GM19025 (cell line): Measurements from ENCODE around the gene SLC45A2.
A peak's percentile ranks its signal among the peaks of the same experiment; 100 is the strongest.
"Not testable (repeated sequence)": the region's sequence is repeated elsewhere in the genome, so short reads cannot be mapped to it uniquely, and the experiment has no call there.

Experiments used
- ATAC-seq: cut with Tn5 transposase; IDR thresholded peaks from one replicate; pipeline ENCODE4 v1.9.1; 2021; ENCODE audit warnings: mild to moderate bottlenecking, low read depth, moderate library complexity; ENCODE audit not compliant: unreplicated experiment

Gene SLC45A2

GRCh38 chr5:33969572-33970452 is 14.7 kb downstream of the SLC45A2 start:
- ATAC-seq, result peak; percentile 65

DNA sequence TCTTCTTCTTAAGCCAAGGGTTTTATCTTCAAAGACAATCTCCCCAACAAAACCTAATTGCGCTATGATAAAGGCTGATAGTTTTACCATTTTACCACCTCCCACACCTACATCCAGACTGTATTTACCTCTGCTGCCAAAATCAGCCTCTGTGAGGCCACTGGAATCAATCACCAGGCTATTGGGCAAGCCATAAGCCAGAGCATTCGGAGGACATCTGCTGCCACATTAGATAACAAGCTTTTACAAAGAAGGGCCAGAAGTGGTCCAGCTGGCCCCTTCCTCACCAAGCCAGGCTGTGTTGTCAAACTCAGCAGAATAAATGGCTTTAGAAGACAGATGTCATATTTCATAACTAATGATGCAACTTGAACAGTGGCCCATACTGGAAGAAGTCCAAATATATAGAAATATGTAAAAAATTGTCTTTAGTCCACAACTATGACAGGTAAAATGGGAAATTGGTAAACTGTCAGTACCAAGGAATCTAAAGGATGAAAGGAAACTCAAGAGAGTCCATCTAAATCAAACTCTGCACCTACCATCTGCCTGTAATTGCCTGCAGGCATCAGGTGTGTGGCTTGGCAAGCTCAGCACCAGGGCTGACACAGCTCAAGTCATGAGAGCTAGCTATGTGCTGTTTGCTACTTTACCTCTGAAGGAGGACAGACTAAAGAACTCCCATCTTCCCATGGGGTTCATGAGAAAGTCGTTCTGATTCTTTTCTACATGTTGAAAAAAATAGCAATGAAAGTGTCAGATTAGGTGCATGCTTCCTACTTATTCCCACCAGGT is 16.1 kb downstream of the SLC45A2 start:
- ATAC-seq, result no peak

GRCh38 chr5:33966805-33967204 is 17.7 kb downstream of the SLC45A2 start:
- no peak for ATAC-seq

- no peak for ATAC-seq
These were observed 20.3 kb downstream of the SLC45A2 start for GRCh38 chr5:33964132-33964700.

DNA sequence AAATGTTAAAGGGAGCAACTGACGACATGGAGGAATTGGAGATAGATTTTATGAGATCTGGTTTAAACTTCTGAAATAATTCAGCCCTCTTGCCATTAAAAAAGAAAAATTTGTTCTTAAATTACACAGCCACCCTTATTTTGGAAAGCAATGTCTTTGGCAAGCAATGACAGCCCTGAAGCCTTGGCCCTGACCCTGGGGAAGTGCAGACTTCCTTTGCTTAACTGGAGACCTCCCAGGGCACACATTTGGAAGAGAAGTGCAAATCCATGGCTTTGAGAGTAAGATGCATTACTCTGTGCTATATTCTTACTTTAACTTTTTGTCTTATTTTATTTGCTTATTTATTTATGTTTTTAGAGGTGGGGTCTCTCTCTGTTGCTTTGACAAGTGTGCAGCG is 26.3 kb downstream of the SLC45A2 start:
- no peak for ATAC-seq

DNA sequence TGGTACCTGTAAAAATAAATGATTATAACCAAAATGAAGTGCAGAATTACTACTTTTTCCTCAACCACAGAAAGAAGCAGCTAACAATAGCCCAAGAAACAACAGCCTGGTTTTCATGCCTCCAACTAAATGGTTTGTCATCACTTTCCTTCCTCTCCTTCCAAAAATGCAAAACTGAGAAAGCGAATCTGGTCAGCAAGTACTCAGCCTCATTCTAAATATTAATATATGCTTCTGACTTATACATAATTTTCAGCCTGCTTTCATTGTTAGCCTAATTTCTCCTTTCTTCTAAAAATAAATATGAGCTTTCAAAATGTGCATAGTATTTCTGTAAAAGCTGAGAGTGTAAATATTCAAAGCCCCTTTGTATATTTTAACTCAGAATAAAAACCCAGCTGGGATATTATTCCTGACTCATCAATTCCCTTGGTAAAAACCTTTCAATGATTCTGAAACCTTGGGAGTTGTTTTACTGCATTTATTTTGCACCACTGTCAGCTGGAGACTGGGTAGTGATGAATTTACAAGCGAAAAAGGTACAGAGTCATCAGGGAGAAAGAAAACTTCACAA is 26.8 kb downstream of the SLC45A2 start:
- ATAC-seq, result no peak

DNA sequence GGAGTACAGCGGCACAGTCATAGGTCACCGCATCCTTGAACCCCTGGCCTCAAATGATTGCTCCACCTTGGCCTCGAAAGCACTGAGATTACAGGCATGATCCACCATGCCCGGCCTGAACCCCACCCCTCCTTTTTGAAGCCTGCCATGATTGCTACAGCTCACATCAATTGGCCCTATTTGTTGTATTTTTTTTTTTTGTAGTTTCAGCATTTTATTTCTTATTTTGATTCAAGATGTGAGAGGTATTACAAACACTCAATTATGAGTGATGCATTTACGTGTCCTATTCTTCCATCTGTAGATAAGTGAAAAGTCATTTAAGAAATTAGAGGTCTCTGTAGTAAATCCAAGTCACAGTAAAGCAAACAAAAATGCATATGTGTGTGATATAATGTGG is 32.3 kb downstream of the SLC45A2 start:
- ATAC-seq, result not testable (repeated sequence)

- ATAC-seq, result no peak
These were observed 39.9 kb downstream of the SLC45A2 start for GRCh38 chr5:33944543-33945132.

DNA sequence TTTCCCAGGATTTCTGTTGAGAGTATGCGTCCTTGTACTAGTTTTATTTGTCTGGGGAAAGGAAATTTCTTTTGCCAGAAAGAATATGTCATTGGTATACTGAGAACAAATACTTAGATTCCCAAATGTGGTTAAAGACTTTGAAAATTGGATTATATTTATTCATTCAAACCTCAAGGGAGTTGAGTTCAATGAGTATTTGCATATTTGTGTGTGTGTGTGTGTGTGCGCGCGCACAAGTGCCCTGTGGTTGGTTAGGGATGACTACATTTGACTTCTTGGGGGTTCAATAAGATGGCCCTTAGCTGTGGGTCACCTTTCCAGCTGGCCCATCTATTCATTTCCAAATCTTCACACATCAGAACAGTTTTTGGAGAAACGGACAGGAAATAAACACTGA is 43.4 kb downstream of the SLC45A2 start:
- no peak for ATAC-seq

GRCh38 chr5:33939556-33940262 is 44.8 kb downstream of the SLC45A2 start:
- ATAC-seq, result no peak

GRCh38 chr5:33938881-33939280 is 45.6 kb downstream of the SLC45A2 start:
- no peak for ATAC-seq

- ATAC-seq, result no peak
These were observed 46.0 kb downstream of the SLC45A2 start for GRCh38 chr5:33938507-33938796.

- ATAC-seq, result no peak
These were observed 46.6 kb downstream of the SLC45A2 start for GRCh38 chr5:33937707-33938506.

- ATAC-seq, result no peak
These were observed 47.3 kb downstream of the SLC45A2 start for GRCh38 chr5:33937017-33937706.

DNA sequence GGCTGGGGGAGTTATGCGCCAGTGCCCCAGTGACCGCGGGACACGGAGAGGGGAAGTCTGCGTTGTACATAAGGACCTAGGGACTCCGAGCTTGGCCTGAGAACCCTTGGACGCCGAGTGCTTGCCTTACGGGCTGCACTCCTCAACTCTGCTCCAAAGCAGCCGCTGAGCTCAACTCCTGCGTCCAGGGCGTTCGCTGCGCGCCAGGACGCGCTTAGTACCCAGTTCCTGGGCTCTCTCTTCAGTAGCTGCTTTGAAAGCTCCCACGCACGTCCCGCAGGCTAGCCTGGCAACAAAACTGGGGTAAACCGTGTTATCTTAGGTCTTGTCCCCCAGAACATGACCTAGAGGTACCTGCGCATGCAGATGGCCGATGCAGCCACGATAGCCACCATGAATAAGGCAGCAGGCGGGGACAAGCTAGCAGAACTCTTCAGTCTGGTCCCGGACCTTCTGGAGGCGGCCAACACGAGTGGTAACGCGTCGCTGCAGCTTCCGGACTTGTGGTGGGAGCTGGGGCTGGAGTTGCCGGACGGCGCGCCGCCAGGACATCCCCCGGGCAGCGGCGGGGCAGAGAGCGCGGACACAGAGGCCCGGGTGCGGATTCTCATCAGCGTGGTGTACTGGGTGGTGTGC is 48.0 kb downstream of the SLC45A2 start, which contains the start of gene RXFP3:
Gene RXFP3, plus strand, starts transcription at position 6 of the 636 bp plus-strand sequence. Its CDS starts 355 bp downstream, at position 361.
- ATAC-seq, result no peak

DNA sequence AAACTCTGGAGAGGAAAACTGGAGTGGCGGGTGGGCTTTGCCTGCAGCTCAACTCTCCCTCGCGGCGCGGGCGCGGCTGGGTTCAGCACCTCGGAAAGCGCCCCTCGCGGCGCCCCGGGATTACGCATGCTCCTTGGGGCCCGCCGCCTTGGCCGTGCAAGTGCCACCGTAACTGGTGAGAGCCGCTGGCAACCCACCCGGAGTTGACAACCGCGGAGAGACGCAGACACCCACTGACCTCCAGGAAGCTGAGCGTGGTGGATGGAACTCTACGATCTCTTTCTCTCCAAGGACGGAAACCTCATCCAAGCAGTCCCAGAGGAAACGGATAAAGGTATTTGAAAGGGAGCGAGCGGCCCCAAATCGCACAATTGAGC is 48.5 kb downstream of the SLC45A2 start:
- no peak for ATAC-seq

DNA sequence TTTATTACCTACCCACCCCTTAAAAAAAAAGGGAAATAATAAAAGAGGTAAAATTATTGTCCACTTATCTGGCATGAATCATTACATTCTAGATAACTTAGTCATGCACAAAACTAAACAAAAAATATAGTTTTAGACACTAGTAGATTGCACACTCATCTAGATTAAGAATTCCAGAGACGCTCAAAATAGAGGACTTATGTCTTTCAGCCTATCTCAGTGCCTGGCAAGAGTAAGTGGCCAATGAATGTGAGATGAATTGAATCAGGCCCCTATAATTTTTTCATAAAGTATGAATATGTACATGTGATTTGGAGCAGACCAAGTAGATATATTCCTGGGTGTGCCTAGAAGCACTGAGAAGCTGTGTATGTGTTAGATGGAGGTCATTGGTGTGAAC is 50.3 kb downstream of the SLC45A2 start:
- peak; percentile 17 for ATAC-seq

DNA sequence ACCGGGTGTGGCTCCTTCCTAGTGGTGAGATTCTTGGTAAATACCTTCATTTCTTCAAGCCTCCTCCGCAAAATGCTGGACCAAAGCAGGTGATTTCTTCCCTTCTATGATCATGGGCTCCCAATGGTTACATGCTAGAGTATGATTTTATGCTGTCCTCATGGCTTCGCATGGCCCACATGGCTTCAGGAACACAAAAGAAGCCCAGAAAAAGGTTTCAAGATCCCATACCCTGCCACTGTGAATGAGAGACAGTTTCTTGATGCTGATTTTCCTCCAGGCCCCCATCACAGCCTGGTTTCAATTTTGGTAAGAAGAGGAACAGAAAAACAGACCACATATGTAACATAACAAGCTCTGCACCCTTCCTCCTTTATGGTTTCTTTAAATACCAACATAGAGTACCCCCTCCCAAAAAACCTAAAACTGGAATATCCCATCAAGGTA is 50.7 kb downstream of the SLC45A2 start:
- peak; percentile 82 for ATAC-seq
